Colonic mucosa (tissue), 4 donors: ENCODE measurements around the gene MYO15A. TPM values are rescaled to one million over a fixed set of nuclear protein-coding genes. Genes with fewer than 3 reads are reported as not detected.

ENCODE experiments used
- DNase-seq: peaks from one replicate; pipeline ENCODE4 v3.0.0-alpha.2; 2020
- H3K27ac ChIP-seq: fragments of 200-600 bp; one replicate; pipeline ENCODE4 v1.8.0; 2021
- H3K27me3 ChIP-seq: fragments of 200-600 bp; one replicate; pipeline ENCODE4 v1.8.0; 2021
- H3K36me3 ChIP-seq: fragments of 200-600 bp; one replicate; pipeline ENCODE4 v1.8.0; 2021
- H3K4me1 ChIP-seq: fragments of 200-600 bp; one replicate; pipeline ENCODE4 v1.8.0; 2021; ENCODE audit warnings: mild to moderate bottlenecking
- H3K4me3 ChIP-seq: fragments of 200-600 bp; one replicate; pipeline ENCODE4 v1.8.0; 2021
- H3K9ac ChIP-seq, 2 donors: one replicate each; pipeline ENCODE4 v1.7.0; 2013; ENCODE audit warnings: control low read depth in 2 of 2, low read depth in 2 of 2, low read length in 2 of 2
- H3K9me3 ChIP-seq: fragments of 200-600 bp; one replicate; pipeline ENCODE4 v1.8.0; 2021
- CTCF ChIP-seq: fragments of 200-600 bp; IDR thresholded peaks from one replicate; pipeline ENCODE4 v1.8.0; 2022; ENCODE audit warnings: antibody characterized with exemption, mild to moderate bottlenecking
- intact Hi-C: fragments of 100-400 bp; cut with DNase I; formaldehyde crosslinking; loops from one replicate; pipeline ENCODE4 v1.14.1; 2022
- total RNA-seq, 2 donors: library from RNA; stranded (reverse); fragmentation: NEBNext Ultra II Directional in 1 of 2; extraction: Animal tissue kit (Norgen Biotek cat#: 25700) in 1 of 2; gene quantifications; one replicate each; pipeline ENCODE4 v1.2.1, GENCODE V29; 2021
- donor health status: healthy.
- donor health status: DM: no; HTN: no; CAD: no.
- donor health status: DM: no; HTN: no; CAD: no.

Gene MYO15A
- total RNA-seq, 2 donors from 2014 or later = 1.1 to 1.4 TPM

- no peaks in the 10 kb centered on the region for H3K9me3 ChIP-seq
- no peak for DNase-seq
- intact Hi-C loops = no loop called here
- no peaks in the 10 kb centered on the region for H3K27me3 ChIP-seq
- TF ChIP-seq CTCF = no peak
- no peak overlapping the region for H3K9ac ChIP-seq
- H3K4me3 ChIP-seq = no peak overlapping the region
- H3K36me3 ChIP-seq = no peaks in the 10 kb centered on the region
- no peaks in the 10 kb centered on the region for H3K4me1 ChIP-seq
- no peak overlapping the region for H3K27ac ChIP-seq
Measured at GRCh38 chr17:18198530-18198929, 90.0 kb downstream of the MYO15A start.

- Histone ChIP-seq H3K36me3 (peaks cover 1% of the 10 kb centered on the region), H3K9me3 (no peaks in the 10 kb centered on the region), H3K4me1 (no peaks in the 10 kb centered on the region), H3K4me3 (no peak overlapping the region), H3K27me3 (no peaks in the 10 kb centered on the region), H3K27ac (no peak overlapping the region), H3K9ac (no peak overlapping the region)
- intact Hi-C loops = no loop called here
- no peak for TF ChIP-seq CTCF
- DNase-seq = no peak
Measured at GRCh38 chr17:18201108-18201507, 92.6 kb downstream of the MYO15A start.

- H3K4me3 ChIP-seq = no peak overlapping the region
- H3K27me3 ChIP-seq = no peaks in the 10 kb centered on the region
- TF ChIP-seq CTCF = no peak
- no peaks in the 10 kb centered on the region for H3K9me3 ChIP-seq
- no peaks in the 10 kb centered on the region for H3K4me1 ChIP-seq
- no peak overlapping the region for H3K27ac ChIP-seq
- peaks cover 12% of the 10 kb centered on the region for H3K36me3 ChIP-seq
- no peak overlapping the region for H3K9ac ChIP-seq
- intact Hi-C loops = no loop called here
- DNase-seq = no peak
Measured at GRCh38 chr17:18203308-18203707, 94.8 kb downstream of the MYO15A start.

- H3K36me3 ChIP-seq = peaks cover 21% of the 10 kb centered on the region
- no peak for TF ChIP-seq CTCF
Measured at GRCh38 chr17:18205861-18206260, 97.3 kb downstream of the MYO15A start.

GRCh38 chr17:18206962-18207361, 98.4 kb downstream of the MYO15A start:
- no peak for TF ChIP-seq CTCF
- peaks cover 23% of the 10 kb centered on the region for H3K36me3 ChIP-seq
- no peak for DNase-seq
- H3K27me3 ChIP-seq = no peaks in the 10 kb centered on the region
- intact Hi-C loops = no loop called here
- H3K4me1 ChIP-seq = no peaks in the 10 kb centered on the region
- H3K9ac ChIP-seq = no peak overlapping the region
- H3K4me3 ChIP-seq = no peak overlapping the region
- H3K9me3 ChIP-seq = no peaks in the 10 kb centered on the region
- no peak overlapping the region for H3K27ac ChIP-seq

More at GRCh38 chr17:18205861-18206260, 97.3 kb downstream of the MYO15A start:
- intact Hi-C loops = no loop called here
- H3K4me1 ChIP-seq = no peaks in the 10 kb centered on the region
- no peak overlapping the region for H3K9ac ChIP-seq
- no peaks in the 10 kb centered on the region for H3K9me3 ChIP-seq
- no peak overlapping the region for H3K4me3 ChIP-seq
- no peak overlapping the region for H3K27ac ChIP-seq
- no peak for DNase-seq
- no peaks in the 10 kb centered on the region for H3K27me3 ChIP-seq

- H3K9ac ChIP-seq = no peak overlapping the region
- no peak for DNase-seq
- TF ChIP-seq CTCF = no peak
- no peak overlapping the region for H3K27ac ChIP-seq
- H3K27me3 ChIP-seq = no peaks in the 10 kb centered on the region
- H3K36me3 ChIP-seq = peaks cover 23% of the 10 kb centered on the region
- H3K9me3 ChIP-seq = no peaks in the 10 kb centered on the region
- no peak overlapping the region for H3K4me3 ChIP-seq
- H3K4me1 ChIP-seq = no peaks in the 10 kb centered on the region
- intact Hi-C loops = no loop called here
Measured at GRCh38 chr17:18208092-18208491, 99.5 kb downstream of the MYO15A start.
